ENCODE measurements around the gene HBZ. TPM values are rescaled to one million over a fixed set of nuclear protein-coding genes. Genes with fewer than 3 reads are reported as not detected.

The HBZ gene
- total and polyA plus RNA-seq, 2 donors (not counting 1 experiment from before 2014, with no cell fraction given) = not detected

GRCh38 chr16:164827-165538 is 12.5 kb downstream of the HBZ start:
- Histone ChIP-seq H3K4me1 (ENCODE audit: control insufficient read depth, extremely low read depth, insufficient read depth, low read length) (no peaks in the 10 kb centered on the region), H3K27ac (ENCODE audit: insufficient read depth, low read length) (no peak overlapping the region), H3K9me3 (ENCODE audit: control insufficient read depth, insufficient read depth, low read depth, low read length) (no peaks in the 10 kb centered on the region), H3K36me3 (ENCODE audit: control insufficient read depth, insufficient read depth, low read length) (no peaks in the 10 kb centered on the region), H2AFZ (ENCODE audit: low read length) (no peak overlapping the region), H3K79me2 (ENCODE audit: control insufficient read depth, insufficient read depth, low read length) (no peaks in the 10 kb centered on the region), H3K4me2 (ENCODE audit: extremely low read depth, insufficient read depth, low read length) (no peak overlapping the region), H3K27me3 (ENCODE audit: control insufficient read depth, insufficient read depth, low read length) (peaks cover 37% of the 10 kb centered on the region), H4K20me1 (ENCODE audit: control insufficient read depth, extremely low read depth, insufficient read depth, low read length) (no peaks in the 10 kb centered on the region), H3K4me3 (replicated peaks in 1 of 4; ENCODE audit: control extremely low read depth in 1 of 4, insufficient read depth in 1 of 4, low read depth in 3 of 4, low read length in 4 of 4) (no peak overlapping the region), H3K9ac (ENCODE audit: insufficient read depth, low read length) (no peak overlapping the region)
- no peak for TF ChIP-seq CTCF (conservative IDR thresholded peaks at IDR 0.05 in 1 of 2, IDR thresholded peaks at IDR 0.05 in 1 of 2; ENCODE audit: low read depth in 1 of 2, low read length in 2 of 2)
- TF ChIP-seq EZH2 (IDR thresholded peaks at IDR 0.05; ENCODE audit: low read length, missing control alignments) = no peak
- no peak for DNase-seq (ENCODE audit: low read depth in 2 of 2)

GRCh38 chr16:165539-166374 is 13.3 kb downstream of the HBZ start, which contains the start of gene HBM:
TSS of gene HBM (plus strand) at chr16:165978. CDS start at chr16:165998, 20 bp downstream.
- H3K36me3 ChIP-seq (ENCODE audit: control insufficient read depth, insufficient read depth, low read length) = no peaks in the 10 kb centered on the region
- no peaks in the 10 kb centered on the region for H3K9me3 ChIP-seq (ENCODE audit: control insufficient read depth, insufficient read depth, low read depth, low read length)
- TF ChIP-seq EZH2 (IDR thresholded peaks at IDR 0.05; ENCODE audit: low read length, missing control alignments) (peak; percentile 86), CTCF (conservative IDR thresholded peaks at IDR 0.05 in 1 of 2, IDR thresholded peaks at IDR 0.05 in 1 of 2; ENCODE audit: low read depth in 1 of 2, low read length in 2 of 2) (no peak)
- no peaks in the 10 kb centered on the region for H4K20me1 ChIP-seq (ENCODE audit: control insufficient read depth, extremely low read depth, insufficient read depth, low read length)
- no peak for DNase-seq (ENCODE audit: low read depth in 2 of 2)
- H3K4me1 ChIP-seq (ENCODE audit: control insufficient read depth, extremely low read depth, insufficient read depth, low read length) = no peaks in the 10 kb centered on the region
- H3K4me2 ChIP-seq (ENCODE audit: extremely low read depth, insufficient read depth, low read length) = no peak within 1 kb of the TSS
- H3K4me3 ChIP-seq (replicated peaks in 1 of 4; ENCODE audit: control extremely low read depth in 1 of 4, insufficient read depth in 1 of 4, low read depth in 3 of 4, low read length in 4 of 4) = no peak within 1 kb of the TSS
- no peak within 1 kb of the TSS for H2AFZ ChIP-seq (ENCODE audit: low read length)
- H3K9ac ChIP-seq (ENCODE audit: insufficient read depth, low read length) = no peak within 1 kb of the TSS
- peaks cover 37% of the 10 kb centered on the region for H3K27me3 ChIP-seq (ENCODE audit: control insufficient read depth, insufficient read depth, low read length)
- H3K79me2 ChIP-seq (ENCODE audit: control insufficient read depth, insufficient read depth, low read length) = no peaks in the 10 kb centered on the region
- H3K27ac ChIP-seq (ENCODE audit: insufficient read depth, low read length) = no peak within 1 kb of the TSS

- Histone ChIP-seq H3K27me3 (ENCODE audit: control insufficient read depth, insufficient read depth, low read length) (peaks cover 37% of the 10 kb centered on the region), H3K4me2 (ENCODE audit: extremely low read depth, insufficient read depth, low read length) (no peak overlapping the region), H3K36me3 (ENCODE audit: control insufficient read depth, insufficient read depth, low read length) (no peaks in the 10 kb centered on the region), H3K9ac (ENCODE audit: insufficient read depth, low read length) (no peak overlapping the region), H3K9me3 (ENCODE audit: control insufficient read depth, insufficient read depth, low read depth, low read length) (no peaks in the 10 kb centered on the region), H3K27ac (ENCODE audit: insufficient read depth, low read length) (no peak overlapping the region), H4K20me1 (ENCODE audit: control insufficient read depth, extremely low read depth, insufficient read depth, low read length) (no peaks in the 10 kb centered on the region), H2AFZ (ENCODE audit: low read length) (no peak overlapping the region), H3K79me2 (ENCODE audit: control insufficient read depth, insufficient read depth, low read length) (no peaks in the 10 kb centered on the region), H3K4me1 (ENCODE audit: control insufficient read depth, extremely low read depth, insufficient read depth, low read length) (no peaks in the 10 kb centered on the region), H3K4me3 (replicated peaks in 1 of 4; ENCODE audit: control extremely low read depth in 1 of 4, insufficient read depth in 1 of 4, low read depth in 3 of 4, low read length in 4 of 4) (no peak overlapping the region)
- no peak for DNase-seq (ENCODE audit: low read depth in 2 of 2)
- peak; percentile 92 for TF ChIP-seq EZH2 (IDR thresholded peaks at IDR 0.05; ENCODE audit: low read length, missing control alignments)
- no peak for TF ChIP-seq CTCF (conservative IDR thresholded peaks at IDR 0.05 in 1 of 2, IDR thresholded peaks at IDR 0.05 in 1 of 2; ENCODE audit: low read depth in 1 of 2, low read length in 2 of 2)
Observed at GRCh38 chr16:166375-167121, 14.1 kb downstream of the HBZ start.
